GM12891 (cell line): ENCODE data around the gene CDK5R1.

Experiments used
- POLR2A ChIP-seq: IDR thresholded peaks from 2 replicates; pipeline ENCODE4 v1.6.1; 2011; ENCODE audit warnings: low read depth, low read length, control low read depth
- POLR2AphosphoS5 ChIP-seq: IDR thresholded peaks from 2 replicates; pipeline ENCODE4 v1.6.1; 2011; ENCODE audit warnings: low read depth, low read length, control low read depth

- TF ChIP-seq POLR2AphosphoS5 (no peak), POLR2A (no peak)
Observed at GRCh38 chr17:32471652-32472051, 15.1 kb upstream of the CDK5R1 start.
